ENCODE data around the gene LMAN1.

- no peak for TF ChIP-seq POLR2A (IDR thresholded peaks at IDR 0.05)
- no peak for TF ChIP-seq CTCF (IDR thresholded peaks at IDR 0.05)
Observed at GRCh38 chr18:59325965-59326364, 33.1 kb downstream of the LMAN1 start.
